Colonic mucosa (tissue), 4 donors: ENCODE measurements around the gene AUTS2. TPM values are rescaled to one million over a fixed set of nuclear protein-coding genes. Genes with fewer than 3 reads are reported as not detected.

Experiments
- DNase-seq: peaks from one replicate; pipeline ENCODE4 v3.0.0-alpha.2; 2020
- H3K27ac ChIP-seq: fragments of 200-600 bp; one replicate; pipeline ENCODE4 v1.8.0; 2021
- H3K27me3 ChIP-seq: fragments of 200-600 bp; one replicate; pipeline ENCODE4 v1.8.0; 2021
- H3K36me3 ChIP-seq: fragments of 200-600 bp; one replicate; pipeline ENCODE4 v1.8.0; 2021
- H3K4me1 ChIP-seq: fragments of 200-600 bp; one replicate; pipeline ENCODE4 v1.8.0; 2021; ENCODE audit warnings: mild to moderate bottlenecking
- H3K4me3 ChIP-seq: fragments of 200-600 bp; one replicate; pipeline ENCODE4 v1.8.0; 2021
- H3K9ac ChIP-seq, 2 donors: one replicate each; pipeline ENCODE4 v1.7.0; 2013; ENCODE audit warnings: control low read depth in 2 of 2, low read depth in 2 of 2, low read length in 2 of 2
- H3K9me3 ChIP-seq: fragments of 200-600 bp; one replicate; pipeline ENCODE4 v1.8.0; 2021
- CTCF ChIP-seq: fragments of 200-600 bp; IDR thresholded peaks from one replicate; pipeline ENCODE4 v1.8.0; 2022; ENCODE audit warnings: antibody characterized with exemption, mild to moderate bottlenecking
- intact Hi-C: fragments of 100-400 bp; cut with DNase I; formaldehyde crosslinking; loops from one replicate; pipeline ENCODE4 v1.14.1; 2022
- total RNA-seq, 2 donors: library from RNA; stranded (reverse); fragmentation: NEBNext Ultra II Directional in 1 of 2; extraction: Animal tissue kit (Norgen Biotek cat#: 25700) in 1 of 2; gene quantifications; one replicate each; pipeline ENCODE4 v1.2.1, GENCODE V29; 2021
- donor health status: healthy.
- donor health status: DM: no; HTN: no; CAD: no.
- donor health status: DM: no; HTN: no; CAD: no.

The AUTS2 gene
- total RNA-seq, 2 donors from 2014 or later, result 39.8 to 42.3 TPM

GRCh38 chr7:70040970-70041766 is 442.9 kb downstream of the AUTS2 start:
- no peak for DNase-seq
- no peak overlapping the region for H3K27ac ChIP-seq
- H3K4me1 ChIP-seq, result no peaks in the 10 kb centered on the region
- H3K36me3 ChIP-seq, result no peaks in the 10 kb centered on the region
- H3K9me3 ChIP-seq, result no peaks in the 10 kb centered on the region
- TF ChIP-seq CTCF, result peak; percentile 19
- intact Hi-C loops, result loop anchor here (10.0 kb wide), 2 partner anchors 114 to 654 kb away; no protein-coding TSS in a partner anchor
- no peak overlapping the region for H3K4me3 ChIP-seq
- no peak overlapping the region for H3K9ac ChIP-seq
- no peaks in the 10 kb centered on the region for H3K27me3 ChIP-seq

- H3K27ac ChIP-seq, result no peak overlapping the region
- TF ChIP-seq CTCF, result no peak
These were observed 444.3 kb downstream of the AUTS2 start for GRCh38 chr7:70042533-70042932.

GRCh38 chr7:70043015-70043538 is 444.8 kb downstream of the AUTS2 start:
- DNase-seq, result no peak
- no peak overlapping the region for H3K4me3 ChIP-seq
- intact Hi-C loops, result loop anchor here (10.0 kb wide), 2 partner anchors 112 to 652 kb away; no protein-coding TSS in a partner anchor
- no peaks in the 10 kb centered on the region for H3K36me3 ChIP-seq
- TF ChIP-seq CTCF, result no peak
- no peak overlapping the region for H3K27ac ChIP-seq
- H3K9me3 ChIP-seq, result no peaks in the 10 kb centered on the region
- no peaks in the 10 kb centered on the region for H3K4me1 ChIP-seq
- no peak overlapping the region for H3K9ac ChIP-seq
- no peaks in the 10 kb centered on the region for H3K27me3 ChIP-seq

More at GRCh38 chr7:70042533-70042932, 444.3 kb downstream of the AUTS2 start:
- Histone ChIP-seq H3K4me1 (no peaks in the 10 kb centered on the region), H3K36me3 (no peaks in the 10 kb centered on the region), H3K27me3 (no peaks in the 10 kb centered on the region), H3K9me3 (no peaks in the 10 kb centered on the region), H3K4me3 (no peak overlapping the region), H3K9ac (no peak overlapping the region)
- DNase-seq, result no peak
- intact Hi-C loops, result loop anchor here (10.0 kb wide), 2 partner anchors 112 to 652 kb away; no protein-coding TSS in a partner anchor

GRCh38 chr7:70044064-70044463 is 445.8 kb downstream of the AUTS2 start:
- Histone ChIP-seq H3K9ac (no peak overlapping the region), H3K27ac (no peak overlapping the region), H3K4me1 (no peaks in the 10 kb centered on the region), H3K27me3 (no peaks in the 10 kb centered on the region), H3K9me3 (no peaks in the 10 kb centered on the region), H3K36me3 (no peaks in the 10 kb centered on the region), H3K4me3 (no peak overlapping the region)
- peak; percentile 19 for DNase-seq
- intact Hi-C loops, result loop anchor here (10.0 kb wide), 2 partner anchors 111 to 651 kb away; no protein-coding TSS in a partner anchor
- no peak for TF ChIP-seq CTCF

GRCh38 chr7:70044525-70044924 is 446.2 kb downstream of the AUTS2 start:
- no peak overlapping the region for H3K4me3 ChIP-seq
- no peaks in the 10 kb centered on the region for H3K4me1 ChIP-seq
- intact Hi-C loops, result loop anchor here (10.0 kb wide), 2 partner anchors 110 to 650 kb away; no protein-coding TSS in a partner anchor
- H3K9me3 ChIP-seq, result no peaks in the 10 kb centered on the region
- TF ChIP-seq CTCF, result no peak
- no peak overlapping the region for H3K9ac ChIP-seq
- H3K27ac ChIP-seq, result no peak overlapping the region
- no peaks in the 10 kb centered on the region for H3K27me3 ChIP-seq
- no peaks in the 10 kb centered on the region for H3K36me3 ChIP-seq
- no peak for DNase-seq
